ENCODE data around the gene HMCES.

The HMCES gene

DNA sequence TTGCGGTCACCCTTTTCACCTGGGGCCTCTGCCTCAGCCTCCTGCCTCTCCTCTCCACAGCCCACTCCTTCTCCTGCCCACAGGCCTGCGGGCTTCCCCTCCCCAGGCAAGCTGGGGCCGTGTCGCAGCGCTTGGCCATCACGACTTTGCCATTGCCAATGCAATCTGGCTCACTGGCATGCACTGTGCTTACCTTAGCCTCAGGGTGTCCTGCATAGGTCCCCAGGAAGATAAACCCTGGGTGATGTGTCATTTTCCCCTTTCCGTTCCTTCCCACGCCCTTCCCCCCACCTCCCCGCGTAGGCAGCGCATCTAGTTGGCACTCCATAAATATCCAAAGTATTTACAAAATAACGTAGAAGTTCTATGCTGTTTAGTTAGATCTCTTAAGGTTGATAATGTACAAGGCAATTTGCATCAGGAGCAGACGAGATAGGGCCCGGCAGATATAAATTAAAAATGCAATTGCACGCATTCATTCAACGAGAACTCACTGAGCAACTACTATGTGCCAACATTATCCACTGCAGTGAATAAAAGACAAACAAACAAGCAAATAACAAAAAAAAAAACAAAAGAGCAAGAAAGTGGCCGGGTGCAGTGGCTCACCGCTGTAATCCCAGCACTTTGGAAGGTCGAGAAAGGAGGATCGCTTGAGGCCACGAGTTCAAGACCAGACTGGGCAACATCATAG is 30.2 kb upstream of the HMCES start:
- no peak for DNase-seq (ENCODE audit: extremely low read depth, low read depth)
- no peak for TF ChIP-seq CTCF (IDR thresholded peaks at IDR 0.05; ENCODE audit: low read depth, low read length)

DNA sequence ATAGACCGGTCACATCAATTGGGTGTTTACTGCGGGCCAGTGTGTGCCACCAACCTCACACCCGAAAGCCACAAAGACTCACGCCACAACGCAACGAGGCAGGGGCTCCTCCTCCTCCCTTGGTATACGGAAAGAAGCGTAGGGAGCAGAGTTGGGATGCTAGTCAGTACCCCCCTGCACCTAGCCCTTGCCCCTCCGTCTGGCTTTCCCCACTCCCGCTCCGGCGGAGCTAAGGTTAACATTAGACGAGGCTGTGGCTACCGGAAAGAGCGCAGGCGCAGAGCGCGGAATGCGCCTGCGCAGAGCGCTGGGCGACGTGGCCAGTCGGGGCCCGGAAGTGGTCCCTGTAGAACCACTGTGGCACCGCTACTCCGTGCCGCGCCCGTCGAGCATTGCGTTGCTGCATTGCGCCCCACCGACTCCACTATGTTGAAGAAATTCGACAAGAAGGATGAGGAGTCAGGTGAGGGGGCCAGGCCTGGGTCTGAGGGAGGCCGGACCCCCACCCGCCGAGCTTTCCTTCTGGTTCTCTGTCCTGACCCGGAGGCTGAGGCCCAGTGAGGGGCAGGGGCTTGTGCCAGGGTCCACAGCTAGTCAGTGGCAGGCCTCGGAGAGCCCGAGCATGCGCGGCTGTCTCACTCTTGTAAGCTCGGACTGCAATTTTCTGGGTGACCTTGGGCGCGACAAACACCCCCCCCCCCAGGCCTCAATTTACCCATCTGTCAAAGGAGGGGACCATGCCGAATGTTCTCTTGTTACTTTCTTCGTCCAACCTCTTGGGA is 29.2 kb upstream of the HMCES start, which contains the start of gene COPG1:
Gene COPG1, plus strand, starts transcription at position 323 of the 782 bp plus-strand sequence. Its CDS starts 104 bp downstream, at position 427.
- TF ChIP-seq CTCF (IDR thresholded peaks at IDR 0.05; ENCODE audit: low read depth, low read length) = no peak
- peak; percentile 73 for DNase-seq (ENCODE audit: extremely low read depth, low read depth)

- DNase-seq (ENCODE audit: extremely low read depth, low read depth) = no peak
- no peak for TF ChIP-seq CTCF (IDR thresholded peaks at IDR 0.05; ENCODE audit: low read depth, low read length)
Measured at GRCh38 chr3:129252748-129253147, 25.9 kb upstream of the HMCES start.

DNA sequence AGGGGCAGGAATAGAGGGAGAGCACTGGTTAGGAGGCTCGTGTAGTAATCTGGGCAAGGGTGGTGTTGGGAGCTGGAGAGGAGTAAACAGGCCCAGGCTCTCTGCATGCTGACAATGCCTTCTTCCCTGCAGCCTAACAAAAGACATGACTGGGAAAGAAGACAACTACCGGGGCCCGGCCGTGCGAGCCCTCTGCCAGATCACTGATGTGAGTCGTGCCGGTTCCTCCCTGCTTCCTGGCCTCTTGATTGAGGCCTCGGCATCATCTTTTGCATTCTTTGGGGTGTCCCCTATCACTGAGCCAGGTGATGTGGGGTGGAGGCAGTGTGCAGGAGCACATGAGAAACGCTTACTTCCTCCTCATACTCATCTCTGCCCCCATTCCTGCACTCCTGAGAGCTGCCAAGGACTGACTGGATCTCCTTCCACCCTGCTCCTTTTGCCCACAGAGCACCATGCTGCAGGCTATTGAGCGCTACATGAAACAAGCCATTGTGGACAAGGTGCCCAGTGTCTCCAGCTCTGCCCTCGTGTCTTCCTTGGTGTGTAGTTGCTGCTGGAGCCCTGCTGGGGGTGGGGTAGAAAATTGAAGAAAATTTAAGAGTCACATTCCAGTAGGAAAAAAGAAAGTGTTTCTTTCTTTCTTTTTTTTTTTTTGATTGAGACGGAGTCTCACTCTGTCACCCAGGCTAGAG is 24.0 kb upstream of the HMCES start:
- TF ChIP-seq CTCF (IDR thresholded peaks at IDR 0.05; ENCODE audit: low read depth, low read length) = no peak
- DNase-seq (ENCODE audit: extremely low read depth, low read depth) = no peak

DNA sequence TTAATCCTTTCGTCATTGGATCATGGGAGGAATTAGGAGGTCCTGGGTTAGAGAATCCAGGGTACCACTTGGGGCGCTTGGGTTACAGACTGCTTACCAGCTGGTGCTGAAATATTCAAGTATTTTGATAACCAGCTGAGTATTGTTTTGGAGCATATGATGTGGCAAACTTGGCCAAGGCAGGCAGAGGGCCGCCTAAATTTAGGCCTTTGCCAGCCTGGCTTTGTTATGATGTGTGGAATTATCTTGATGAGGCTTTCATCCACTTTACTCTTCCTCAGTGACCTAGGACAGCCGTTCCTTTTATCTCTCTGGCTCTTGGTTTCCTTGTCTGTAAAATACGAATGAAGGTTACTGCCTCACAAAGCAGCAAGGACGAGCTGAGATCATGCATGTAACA is 22.4 kb upstream of the HMCES start:
- DNase-seq (ENCODE audit: extremely low read depth, low read depth) = no peak

GRCh38 chr3:129257609-129258008 is 21.1 kb upstream of the HMCES start:
- TF ChIP-seq CTCF (IDR thresholded peaks at IDR 0.05; ENCODE audit: low read depth, low read length) = no peak
- DNase-seq (ENCODE audit: extremely low read depth, low read depth) = no peak

More for the DNA sequence above, 22.4 kb upstream of the HMCES start:
- no peak for TF ChIP-seq CTCF (IDR thresholded peaks at IDR 0.05; ENCODE audit: low read depth, low read length)
